PC-3 (cell line): ENCODE measurements around the gene PRSS16.

Experiments used
- EZH2 ChIP-seq: fragments of 300-600 bp; sonication (generic); IDR thresholded peaks from one replicate; pipeline ENCODE4 v1.6.1; 2017; ENCODE audit warnings: antibody characterized with exemption, mild to moderate bottlenecking, low read length; ENCODE audit not compliant: unreplicated experiment
- TF ChIP-seq, protein P1 (sequence below): fragments of 300-600 bp; sonication (generic); conservative IDR thresholded peaks from 2 replicates; pipeline ENCODE4 v1.5.1; 2017; ENCODE audit warnings: antibody characterized with exemption, low read depth, mild to moderate bottlenecking, low read length

- TF ChIP-seq, protein P1, sequence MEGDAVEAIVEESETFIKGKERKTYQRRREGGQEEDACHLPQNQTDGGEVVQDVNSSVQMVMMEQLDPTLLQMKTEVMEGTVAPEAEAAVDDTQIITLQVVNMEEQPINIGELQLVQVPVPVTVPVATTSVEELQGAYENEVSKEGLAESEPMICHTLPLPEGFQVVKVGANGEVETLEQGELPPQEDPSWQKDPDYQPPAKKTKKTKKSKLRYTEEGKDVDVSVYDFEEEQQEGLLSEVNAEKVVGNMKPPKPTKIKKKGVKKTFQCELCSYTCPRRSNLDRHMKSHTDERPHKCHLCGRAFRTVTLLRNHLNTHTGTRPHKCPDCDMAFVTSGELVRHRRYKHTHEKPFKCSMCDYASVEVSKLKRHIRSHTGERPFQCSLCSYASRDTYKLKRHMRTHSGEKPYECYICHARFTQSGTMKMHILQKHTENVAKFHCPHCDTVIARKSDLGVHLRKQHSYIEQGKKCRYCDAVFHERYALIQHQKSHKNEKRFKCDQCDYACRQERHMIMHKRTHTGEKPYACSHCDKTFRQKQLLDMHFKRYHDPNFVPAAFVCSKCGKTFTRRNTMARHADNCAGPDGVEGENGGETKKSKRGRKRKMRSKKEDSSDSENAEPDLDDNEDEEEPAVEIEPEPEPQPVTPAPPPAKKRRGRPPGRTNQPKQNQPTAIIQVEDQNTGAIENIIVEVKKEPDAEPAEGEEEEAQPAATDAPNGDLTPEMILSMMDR: no peak
- no peak for TF ChIP-seq EZH2
Observed at GRCh38 chr6:27208042-27208441, 39.5 kb upstream of the PRSS16 start.
